ENCODE results near the gene CD63.

The CD63 gene

DNA sequence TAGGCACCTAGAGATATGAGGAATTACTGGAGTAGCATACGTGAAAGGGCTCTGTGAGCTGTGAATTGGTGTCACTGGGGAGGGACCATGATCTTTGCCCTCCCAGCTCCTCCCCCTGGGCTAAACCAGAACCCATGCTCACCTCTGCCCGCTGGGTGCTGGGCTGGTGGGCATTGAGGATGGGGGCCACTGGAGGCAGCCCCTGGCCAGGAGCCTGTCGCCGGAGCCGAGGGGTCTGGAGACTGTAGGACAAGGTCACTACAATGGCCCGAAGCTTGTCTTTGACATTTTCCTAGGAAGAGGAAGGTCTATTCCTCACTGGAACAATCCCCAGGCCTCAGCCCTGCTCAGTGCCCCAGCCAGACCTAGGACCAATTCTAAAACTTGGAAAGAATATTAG, 32.7 kb downstream of the CD63 start:
- DNase-seq (ENCODE audit: low read depth, low spot score), result no peak
- in situ Hi-C loops (cut with HindIII; ENCODE audit: low sequenced_read_pairs), result no loop called here
- no peak overlapping the region for H3K4me3 ChIP-seq (ENCODE audit: low read depth, low read length)
- TF ChIP-seq, protein P1, sequence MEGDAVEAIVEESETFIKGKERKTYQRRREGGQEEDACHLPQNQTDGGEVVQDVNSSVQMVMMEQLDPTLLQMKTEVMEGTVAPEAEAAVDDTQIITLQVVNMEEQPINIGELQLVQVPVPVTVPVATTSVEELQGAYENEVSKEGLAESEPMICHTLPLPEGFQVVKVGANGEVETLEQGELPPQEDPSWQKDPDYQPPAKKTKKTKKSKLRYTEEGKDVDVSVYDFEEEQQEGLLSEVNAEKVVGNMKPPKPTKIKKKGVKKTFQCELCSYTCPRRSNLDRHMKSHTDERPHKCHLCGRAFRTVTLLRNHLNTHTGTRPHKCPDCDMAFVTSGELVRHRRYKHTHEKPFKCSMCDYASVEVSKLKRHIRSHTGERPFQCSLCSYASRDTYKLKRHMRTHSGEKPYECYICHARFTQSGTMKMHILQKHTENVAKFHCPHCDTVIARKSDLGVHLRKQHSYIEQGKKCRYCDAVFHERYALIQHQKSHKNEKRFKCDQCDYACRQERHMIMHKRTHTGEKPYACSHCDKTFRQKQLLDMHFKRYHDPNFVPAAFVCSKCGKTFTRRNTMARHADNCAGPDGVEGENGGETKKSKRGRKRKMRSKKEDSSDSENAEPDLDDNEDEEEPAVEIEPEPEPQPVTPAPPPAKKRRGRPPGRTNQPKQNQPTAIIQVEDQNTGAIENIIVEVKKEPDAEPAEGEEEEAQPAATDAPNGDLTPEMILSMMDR (IDR thresholded peaks at IDR 0.05; ENCODE audit: low read depth, low read length), result no peak

DNA sequence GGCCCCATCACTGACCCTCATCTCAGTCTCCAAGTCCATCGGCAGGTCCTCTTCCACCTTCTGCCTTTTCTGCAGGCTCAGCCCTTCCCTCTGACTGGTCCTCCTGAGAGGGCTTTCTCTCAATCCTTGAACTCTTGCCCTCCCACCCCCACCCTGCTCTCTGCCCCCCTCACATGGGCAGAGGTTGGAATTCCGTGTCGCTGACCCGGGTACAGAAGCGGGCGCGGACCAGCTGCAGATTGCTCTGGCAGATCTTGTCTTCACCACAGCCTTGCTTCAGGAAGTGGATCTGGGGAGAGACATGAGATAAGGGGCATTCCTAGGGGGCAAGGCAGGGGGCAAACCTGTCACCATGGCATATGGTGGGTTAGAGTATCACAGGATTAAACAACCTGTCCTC, 33.5 kb downstream of the CD63 start:
- no peak for DNase-seq (ENCODE audit: low read depth, low spot score)
- in situ Hi-C loops (cut with HindIII; ENCODE audit: low sequenced_read_pairs), result no loop called here
- no peak overlapping the region for H3K4me3 ChIP-seq (ENCODE audit: low read depth, low read length)
- TF ChIP-seq, protein P1 (IDR thresholded peaks at IDR 0.05; ENCODE audit: low read depth, low read length), result no peak

DNA sequence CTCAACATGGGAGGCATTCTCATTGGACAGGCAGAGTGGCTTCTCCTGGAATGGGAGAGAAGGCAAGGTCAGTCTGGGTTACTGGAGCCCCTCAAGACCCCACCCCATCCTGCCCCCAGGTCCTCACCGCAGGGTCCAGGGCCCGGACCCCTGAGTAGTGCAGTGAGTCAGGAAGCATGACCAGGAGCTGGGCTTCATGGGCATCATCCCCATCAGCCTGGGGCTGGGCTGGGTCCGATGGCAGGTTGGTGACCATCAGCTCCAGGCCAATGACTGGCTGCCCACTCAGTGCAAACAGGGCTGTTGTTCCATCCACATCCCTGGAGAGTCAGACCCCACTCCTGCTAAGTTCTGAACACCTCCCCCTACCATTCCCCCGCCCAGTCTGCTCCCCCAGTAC, 34.2 kb downstream of the CD63 start:
- no peak overlapping the region for H3K4me3 ChIP-seq (ENCODE audit: low read depth, low read length)
- DNase-seq (ENCODE audit: low read depth, low spot score), result no peak
- in situ Hi-C loops (cut with HindIII; ENCODE audit: low sequenced_read_pairs), result no loop called here
- TF ChIP-seq, protein P1 (IDR thresholded peaks at IDR 0.05; ENCODE audit: low read depth, low read length), result no peak

DNA sequence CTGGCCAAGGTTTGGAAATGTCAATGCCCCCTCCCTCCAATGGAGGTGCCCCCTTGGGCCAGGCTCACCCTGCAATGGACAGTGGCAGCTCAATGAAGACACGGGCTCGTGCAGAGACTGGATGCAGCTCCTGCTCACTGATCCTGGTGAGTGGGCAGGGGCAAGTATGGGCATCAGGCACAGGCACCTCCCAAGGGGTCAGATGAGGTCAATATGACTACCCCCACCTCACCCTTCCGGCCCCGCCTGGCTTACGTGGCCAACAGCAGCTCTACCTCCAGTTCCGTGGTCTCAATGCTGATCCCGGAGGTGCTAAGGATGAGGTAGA, 34.7 kb downstream of the CD63 start:
- TF ChIP-seq, protein P1 (IDR thresholded peaks at IDR 0.05; ENCODE audit: low read depth, low read length), result no peak
- H3K4me3 ChIP-seq (ENCODE audit: low read depth, low read length), result no peak overlapping the region
- in situ Hi-C loops (cut with HindIII; ENCODE audit: low sequenced_read_pairs), result no loop called here
- no peak for DNase-seq (ENCODE audit: low read depth, low spot score)

DNA sequence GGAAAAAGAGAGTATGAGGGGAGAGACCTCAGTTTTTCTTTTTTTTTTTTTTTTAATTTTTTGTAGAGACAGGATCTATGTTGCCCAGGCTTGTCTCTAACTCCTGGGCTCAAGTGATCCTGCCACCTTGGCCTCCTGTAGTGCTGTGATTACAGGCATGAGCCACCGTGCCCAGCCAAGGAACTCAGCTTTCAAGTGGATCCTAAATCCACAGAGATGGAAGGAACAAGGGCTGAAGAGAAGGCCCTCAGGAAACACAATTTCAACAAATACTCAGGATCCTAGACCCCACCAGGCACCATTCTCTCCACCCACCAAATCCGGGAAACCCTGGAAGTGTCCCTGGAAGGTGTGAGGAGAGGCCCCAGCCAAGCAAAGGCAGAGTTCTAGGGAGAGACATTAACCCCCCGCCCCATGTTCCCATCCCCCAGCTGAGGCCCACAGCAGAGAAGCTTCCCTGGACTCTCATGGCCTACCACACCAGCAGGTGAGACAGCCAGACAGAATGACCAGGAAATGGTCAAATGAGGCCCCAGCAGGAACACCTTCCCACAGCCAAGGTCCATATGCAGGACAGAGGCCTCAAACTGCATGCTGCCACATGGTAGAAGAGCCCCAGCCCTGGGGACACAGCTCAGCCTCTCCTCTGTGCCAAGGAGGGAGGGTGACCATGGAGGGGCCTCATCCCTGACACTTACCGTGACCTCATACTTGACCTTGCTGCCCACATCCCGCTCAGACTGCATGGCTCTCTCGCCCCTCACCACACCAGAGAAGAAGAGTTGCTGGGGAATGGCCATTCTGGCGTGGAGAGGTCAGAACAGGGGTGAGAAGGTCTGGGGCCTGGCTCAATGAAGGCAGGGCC, 35.3 kb downstream of the CD63 start:
- no peak for DNase-seq (ENCODE audit: low read depth, low spot score)
- no peak overlapping the region for H3K4me3 ChIP-seq (ENCODE audit: low read depth, low read length)
- in situ Hi-C loops (cut with HindIII; ENCODE audit: low sequenced_read_pairs), result no loop called here
- TF ChIP-seq, protein P1 (IDR thresholded peaks at IDR 0.05; ENCODE audit: low read depth, low read length), result no peak

DNA sequence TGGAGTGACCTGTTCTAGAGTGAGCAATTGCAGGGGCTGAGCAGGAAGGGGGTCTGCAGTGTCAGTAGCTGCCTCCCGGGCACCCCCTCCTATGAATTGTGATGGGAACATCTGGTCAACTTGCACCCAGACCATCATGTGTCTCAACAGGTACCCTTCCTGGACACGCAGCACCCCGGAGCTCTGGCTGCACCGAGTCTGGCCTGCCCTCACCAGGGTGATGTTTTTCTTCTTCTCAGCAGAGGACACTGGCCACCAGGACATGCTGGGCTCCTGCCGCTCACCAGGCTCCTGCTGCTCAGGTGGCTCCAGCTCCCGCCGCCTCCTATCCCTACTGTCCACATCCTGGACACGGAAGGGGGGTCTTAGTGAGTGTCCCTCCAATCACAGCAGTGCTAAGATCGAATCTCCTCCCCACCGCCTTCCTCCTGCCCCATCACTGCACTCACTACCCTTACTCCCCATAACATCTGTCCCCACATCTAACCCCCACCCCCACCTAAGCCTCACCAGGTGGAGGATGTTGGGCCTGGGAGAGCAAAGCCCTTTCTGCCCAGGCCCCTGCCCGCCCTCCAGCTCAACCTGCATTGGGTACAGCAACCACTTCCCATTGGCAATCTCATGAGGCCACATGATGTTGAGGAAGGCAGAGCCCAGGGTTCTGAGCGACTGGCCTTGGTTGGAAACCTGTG, 36.0 kb downstream of the CD63 start:
- H3K4me3 ChIP-seq (ENCODE audit: low read depth, low read length), result no peak overlapping the region
- no peak for DNase-seq (ENCODE audit: low read depth, low spot score)
- in situ Hi-C loops (cut with HindIII; ENCODE audit: low sequenced_read_pairs), result no loop called here
- TF ChIP-seq, protein P1 (IDR thresholded peaks at IDR 0.05; ENCODE audit: low read depth, low read length), result no peak
